CD4-positive, alpha-beta T cell (primary cell): ENCODE measurements around the gene SEC24D. TPM values are rescaled to one million over a fixed set of nuclear protein-coding genes. Genes with fewer than 3 reads are reported as not detected.

Experiments used
- ATAC-seq: fragments of 200-7000 bp; cut with Tn5 transposase; one replicate; pipeline ENCODE4 v1.10.0; 2022; ENCODE audit warnings: mild to moderate bottlenecking; ENCODE audit not compliant: poor library complexity
- CTCF ChIA-PET: fragments of 350-600 bp; sonication (Branson Sonifier 250); formaldehyde crosslinking; loops from one replicate; lab custom pipeline; 2021; ENCODE audit warnings: antibody characterized with exemption, inconsistent platforms; lab: Charles Lee
- POLR2A ChIA-PET: fragments of 350-600 bp; sonication (Branson Sonifier 250); formaldehyde crosslinking; loops from one replicate; lab custom pipeline; 2021; ENCODE audit warnings: antibody characterized with exemption, inconsistent platforms; lab: Charles Lee
- DNase-seq, 14 experiments: peaks; one replicate each; pipeline ENCODE4 v3.0.0-alpha.2; 2013 to 2020; ENCODE audit warnings: mixed read lengths in 2 of 14
- H3K27ac ChIP-seq, 2 donors: one replicate each; pipeline versions ENCODE4 v1.5.1 to v1.7.0; 2013; ENCODE audit warnings: low read length in 2 of 2, low read depth in 1 of 2, mild to moderate bottlenecking in 1 of 2
- H3K27me3 ChIP-seq, 2 experiments: 1 replicate in 1 of 2; 2 replicates in 1 of 2; pipeline versions ENCODE4 v1.6.1 to v1.7.0; 2013; ENCODE audit warnings: low read length in 2 of 2, control low read depth in 1 of 2, mild to moderate bottlenecking in 1 of 2, moderate library complexity in 1 of 2; ENCODE audit not compliant: insufficient read depth in 2 of 2, control insufficient read depth in 1 of 2
- H3K36me3 ChIP-seq: one replicate; pipeline ENCODE4 v1.6.1; 2013; ENCODE audit warnings: low read length, control low read depth; ENCODE audit not compliant: insufficient read depth
- H3K4me1 ChIP-seq: one replicate; pipeline ENCODE4 v1.6.1; 2013; ENCODE audit warnings: low read length, control low read depth; ENCODE audit not compliant: insufficient read depth
- H3K4me3 ChIP-seq: one replicate; pipeline ENCODE4 v1.5.1; 2013; ENCODE audit warnings: mild to moderate bottlenecking, low read length, moderate library complexity
- H3K9me3 ChIP-seq, 2 experiments: 1 replicate in 1 of 2; 2 replicates in 1 of 2; pipeline versions ENCODE4 v1.6.1 to v1.7.0; 2013; ENCODE audit warnings: low read length in 2 of 2, mild to moderate bottlenecking in 2 of 2, control low read depth in 1 of 2, moderate library complexity in 1 of 2; ENCODE audit not compliant: control insufficient read depth in 1 of 2, insufficient read depth in 1 of 2
- H3K27ac Mint-ChIP-seq: one replicate; pipeline ENCODE4 v1.8.0; 2020; ENCODE audit warnings: mixed read lengths
- H3K27me3 Mint-ChIP-seq: one replicate; pipeline ENCODE4 v1.8.0; 2021; ENCODE audit warnings: mixed read lengths
- H3K36me3 Mint-ChIP-seq: one replicate; pipeline ENCODE4 v1.8.0; 2021; ENCODE audit warnings: low read depth, mixed read lengths
- H3K4me1 Mint-ChIP-seq: one replicate; pipeline ENCODE4 v1.8.0; 2021; ENCODE audit warnings: low read depth, mixed read lengths
- H3K4me3 Mint-ChIP-seq: one replicate; pipeline ENCODE4 v1.8.0; 2020; ENCODE audit warnings: mild to moderate bottlenecking, mixed read lengths
- H3K9me3 Mint-ChIP-seq: one replicate; pipeline ENCODE4 v1.8.0; 2020; ENCODE audit warnings: mixed read lengths
- CTCF ChIP-seq: fragments of 200-600 bp; IDR thresholded peaks from one replicate; pipeline ENCODE4 v1.8.0; 2022; ENCODE audit warnings: antibody characterized with exemption, mild to moderate bottlenecking
- intact Hi-C, 2 experiments: fragments of 100-400 bp; cut with DNase I in 1 of 2; cut with micrococcal nuclease in 1 of 2; formaldehyde crosslinking; loops; one replicate each; pipeline versions ENCODE4 v1.15.1 to v1.9.0; 2023 to 2025; cut with DNase I, micrococcal nuclease
- total RNA-seq, 174 experiments: library from RNA in 2 of 174; stranded (reverse) in 2 of 174; gene quantifications; one replicate each; pipeline ENCODE4 v1.2.3 and lab custom pipeline; 2021 to 2026

The SEC24D gene
- total RNA-seq, 2 experiments from 2014 or later = 13.9 to 14.8 TPM

- H3K27me3 Mint-ChIP-seq = no peaks in the 10 kb centered on the region
- H3K4me1 Mint-ChIP-seq = no peaks in the 10 kb centered on the region
- CTCF ChIA-PET = no interaction called here
- no peak for TF ChIP-seq CTCF
- ATAC-seq = no peak
- peaks cover 37% of the 10 kb centered on the region for H3K36me3 ChIP-seq
- no peak overlapping the region for H3K27ac Mint-ChIP-seq
- no peaks in the 10 kb centered on the region for H3K9me3 ChIP-seq
- intact Hi-C loops = no loop called here
- no peaks in the 10 kb centered on the region for H3K27me3 ChIP-seq
- H3K4me1 ChIP-seq = no peaks in the 10 kb centered on the region
- no peaks in the 10 kb centered on the region for H3K9me3 Mint-ChIP-seq
- peaks cover 47% of the 10 kb centered on the region for H3K36me3 Mint-ChIP-seq
- no peak overlapping the region for H3K4me3 Mint-ChIP-seq
- no peak overlapping the region for H3K27ac ChIP-seq
- no peak for DNase-seq
- no peak overlapping the region for H3K4me3 ChIP-seq
- POLR2A ChIA-PET = no interaction called here
Observed at GRCh38 chr4:118723369-118723768, 112.6 kb downstream of the SEC24D start.

GRCh38 chr4:118721752-118722151 lies 114.2 kb downstream of the SEC24D start:
- POLR2A ChIA-PET = no interaction called here
- no peak for TF ChIP-seq CTCF
- no peaks in the 10 kb centered on the region for H3K4me1 Mint-ChIP-seq
- CTCF ChIA-PET = no interaction called here
- H3K27ac ChIP-seq = no peak overlapping the region
- H3K36me3 Mint-ChIP-seq = peaks cover 32% of the 10 kb centered on the region
- H3K9me3 ChIP-seq = no peaks in the 10 kb centered on the region
- no peaks in the 10 kb centered on the region for H3K27me3 ChIP-seq
- ATAC-seq = no peak
- no peak overlapping the region for H3K4me3 ChIP-seq
- intact Hi-C loops = no loop called here
- H3K9me3 Mint-ChIP-seq = no peaks in the 10 kb centered on the region
- no peak for DNase-seq
- H3K4me3 Mint-ChIP-seq = no peak overlapping the region
- H3K27ac Mint-ChIP-seq = no peak overlapping the region
- no peaks in the 10 kb centered on the region for H3K27me3 Mint-ChIP-seq
- H3K36me3 ChIP-seq = peaks cover 24% of the 10 kb centered on the region
- no peaks in the 10 kb centered on the region for H3K4me1 ChIP-seq

GRCh38 chr4:118718511-118719170 lies 117.3 kb downstream of the SEC24D start:
- Mint-ChIP-seq H3K36me3 (peaks cover 14% of the 10 kb centered on the region), H3K27me3 (no peaks in the 10 kb centered on the region), H3K9me3 (no peaks in the 10 kb centered on the region), H3K27ac (no peak overlapping the region), H3K4me1 (no peaks in the 10 kb centered on the region), H3K4me3 (no peak overlapping the region)
- DNase-seq = no peak
- H3K27me3 ChIP-seq = no peaks in the 10 kb centered on the region
- H3K9me3 ChIP-seq = no peaks in the 10 kb centered on the region
- CTCF ChIA-PET = interaction anchor here (0.9 kb wide), 1 partner anchor 20 kb away, joined by 3 read pairs; no protein-coding TSS in a partner anchor
- no peak for TF ChIP-seq CTCF
- H3K4me1 ChIP-seq = no peaks in the 10 kb centered on the region
- H3K27ac ChIP-seq = no peak overlapping the region
- H3K4me3 ChIP-seq = no peak overlapping the region
- no peak for ATAC-seq
- peaks cover 6% of the 10 kb centered on the region for H3K36me3 ChIP-seq
- POLR2A ChIA-PET = no interaction called here
- intact Hi-C loops = no loop called here
